GM13976 (cell line): ENCODE data around the gene TLL2.

ENCODE experiments used
- DNase-seq: peaks from one replicate; pipeline ENCODE4 v3.0.0; 2012; ENCODE audit warnings: low spot score
- in situ Hi-C: fragments of 300-500 bp; cut with MboI; formaldehyde crosslinking; loops from one replicate; pipeline ENCODE4 v1.12.0; 2022; ENCODE audit warnings: low sequenced_read_pairs, mixed read lengths, inconsistent platforms; ENCODE audit not compliant: unreplicated experiment
- TF ChIP-seq, protein P1 (sequence below): IDR thresholded peaks from 2 replicates; pipeline ENCODE4 v1.5.1; 2012; ENCODE audit warnings: borderline replicate concordance, mild to moderate bottlenecking; ENCODE audit not compliant: insufficient read depth; ENCODE audit errors: extremely low read depth, missing control alignments, control extremely low read depth

TLL2 gene

DNA sequence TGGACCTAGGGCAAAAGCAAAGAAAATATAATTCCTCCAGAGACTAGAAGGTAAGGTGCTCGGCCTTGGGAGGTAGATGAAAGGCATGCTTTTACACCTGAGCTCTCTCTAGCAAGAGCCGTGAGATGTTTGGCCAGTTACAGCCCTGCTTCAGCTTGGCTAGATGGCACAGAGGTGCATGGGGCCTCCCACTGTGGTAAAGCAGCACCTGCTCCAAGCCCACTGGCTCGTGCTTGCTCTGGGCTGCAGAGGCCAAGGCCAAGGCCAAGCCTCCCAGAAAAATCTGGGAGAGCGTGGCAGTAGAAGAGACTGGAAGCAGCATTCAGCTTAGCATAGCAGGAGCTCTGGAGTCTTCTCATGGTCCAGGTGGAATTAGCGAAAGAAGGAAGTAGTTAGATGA is 123.9 kb downstream of the TLL2 start:
- in situ Hi-C loops: loop anchor here (10.0 to 25.0 kb wide), 2 partner anchors 223 to 635 kb away; no protein-coding TSS in a partner anchor
- no peak for DNase-seq
- TF ChIP-seq, protein P1, sequence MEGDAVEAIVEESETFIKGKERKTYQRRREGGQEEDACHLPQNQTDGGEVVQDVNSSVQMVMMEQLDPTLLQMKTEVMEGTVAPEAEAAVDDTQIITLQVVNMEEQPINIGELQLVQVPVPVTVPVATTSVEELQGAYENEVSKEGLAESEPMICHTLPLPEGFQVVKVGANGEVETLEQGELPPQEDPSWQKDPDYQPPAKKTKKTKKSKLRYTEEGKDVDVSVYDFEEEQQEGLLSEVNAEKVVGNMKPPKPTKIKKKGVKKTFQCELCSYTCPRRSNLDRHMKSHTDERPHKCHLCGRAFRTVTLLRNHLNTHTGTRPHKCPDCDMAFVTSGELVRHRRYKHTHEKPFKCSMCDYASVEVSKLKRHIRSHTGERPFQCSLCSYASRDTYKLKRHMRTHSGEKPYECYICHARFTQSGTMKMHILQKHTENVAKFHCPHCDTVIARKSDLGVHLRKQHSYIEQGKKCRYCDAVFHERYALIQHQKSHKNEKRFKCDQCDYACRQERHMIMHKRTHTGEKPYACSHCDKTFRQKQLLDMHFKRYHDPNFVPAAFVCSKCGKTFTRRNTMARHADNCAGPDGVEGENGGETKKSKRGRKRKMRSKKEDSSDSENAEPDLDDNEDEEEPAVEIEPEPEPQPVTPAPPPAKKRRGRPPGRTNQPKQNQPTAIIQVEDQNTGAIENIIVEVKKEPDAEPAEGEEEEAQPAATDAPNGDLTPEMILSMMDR: no peak

DNA sequence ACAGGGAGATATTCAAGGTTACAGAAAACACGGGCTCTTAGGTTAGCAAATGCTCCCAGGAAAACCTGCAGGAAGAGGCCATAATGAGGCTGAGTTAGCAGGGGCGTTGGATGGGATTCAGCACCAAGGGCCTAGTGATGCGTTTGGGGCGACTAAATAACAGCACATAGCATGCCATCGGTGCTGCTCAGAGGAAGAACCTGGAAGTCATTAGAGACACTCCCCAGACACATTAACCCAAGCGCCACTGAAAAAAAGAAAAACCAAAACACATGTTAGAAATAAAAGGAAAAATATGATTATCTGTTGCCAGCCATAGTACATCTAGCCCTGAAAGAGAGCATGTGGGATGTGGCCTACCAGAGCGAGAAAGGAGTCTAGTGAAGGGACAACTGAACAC is 126.1 kb downstream of the TLL2 start:
- TF ChIP-seq, protein P1: no peak
- in situ Hi-C loops: loop anchor here (25.0 kb wide), 1 partner anchor 225 kb away; no protein-coding TSS in a partner anchor
- DNase-seq: no peak

DNA sequence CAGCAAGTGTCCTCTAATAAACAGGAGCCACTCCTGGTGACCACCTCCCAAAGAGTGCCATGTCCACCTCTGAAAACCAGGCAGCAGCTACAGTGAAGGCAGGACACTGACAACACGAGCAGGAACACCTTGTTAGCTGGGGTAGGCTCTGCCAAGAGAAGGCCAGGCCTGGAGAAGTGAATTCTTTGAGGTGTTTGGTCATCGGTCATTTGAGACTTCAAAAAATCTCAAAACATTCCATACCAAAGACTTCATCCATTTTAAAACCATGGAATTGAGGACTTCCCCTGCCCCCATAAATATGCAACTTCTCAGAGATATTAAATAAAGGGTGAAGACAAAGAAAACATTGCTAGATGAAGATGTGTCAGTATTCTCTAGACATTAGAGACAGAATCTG is 126.6 kb downstream of the TLL2 start:
- in situ Hi-C loops: loop anchor here (25.0 kb wide), 1 partner anchor 225 kb away; no protein-coding TSS in a partner anchor
- no peak for DNase-seq
- TF ChIP-seq, protein P1: no peak

DNA sequence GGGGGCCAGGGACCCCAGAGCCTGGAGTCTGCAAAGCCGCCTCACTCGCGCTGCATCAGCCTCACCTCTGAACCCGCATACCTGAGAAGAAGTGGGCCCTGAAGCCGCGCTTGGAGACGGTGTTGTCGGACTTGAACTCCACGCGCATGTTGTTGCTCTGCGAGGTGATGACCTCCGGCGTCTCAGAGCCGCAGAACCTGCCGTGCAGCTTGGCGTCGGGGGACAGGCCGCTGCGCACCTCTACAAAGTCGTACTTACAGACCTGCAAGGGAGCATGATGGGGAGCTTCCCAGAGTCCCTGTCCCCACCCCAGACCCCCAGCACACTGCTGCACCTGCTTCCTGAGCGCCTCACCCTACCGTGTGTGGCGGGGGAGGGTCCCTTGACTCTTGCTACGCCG is 129.2 kb downstream of the TLL2 start:
- no peak for DNase-seq
- in situ Hi-C loops: loop anchor here (25.0 kb wide), 1 partner anchor 228 kb away; no protein-coding TSS in a partner anchor

DNA sequence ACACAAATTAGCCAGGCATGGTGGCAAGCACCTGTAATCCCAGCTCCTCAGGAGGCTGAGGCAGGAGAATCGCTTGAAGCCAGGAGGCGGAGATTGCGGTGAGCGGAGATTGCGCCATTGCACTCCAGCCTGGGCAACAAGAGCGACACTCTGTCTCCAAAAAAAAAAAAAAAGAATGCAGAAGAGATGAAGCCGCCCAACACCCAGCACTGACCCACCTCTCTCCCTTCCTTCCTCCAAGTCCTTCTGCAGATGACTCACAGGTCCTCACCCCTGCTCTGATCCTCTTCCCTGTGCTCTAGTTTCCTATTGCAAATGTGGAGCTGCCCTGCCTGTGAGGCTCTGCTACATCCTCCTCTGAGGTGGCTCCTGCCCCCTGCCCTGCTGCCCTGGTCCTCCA is 132.9 kb downstream of the TLL2 start:
- DNase-seq: no peak
- in situ Hi-C loops: loop anchor here (25.0 kb wide), 1 partner anchor 231 kb away; no protein-coding TSS in a partner anchor

More for the DNA sequence above, 129.2 kb downstream of the TLL2 start:
- TF ChIP-seq, protein P1: no peak

DNA sequence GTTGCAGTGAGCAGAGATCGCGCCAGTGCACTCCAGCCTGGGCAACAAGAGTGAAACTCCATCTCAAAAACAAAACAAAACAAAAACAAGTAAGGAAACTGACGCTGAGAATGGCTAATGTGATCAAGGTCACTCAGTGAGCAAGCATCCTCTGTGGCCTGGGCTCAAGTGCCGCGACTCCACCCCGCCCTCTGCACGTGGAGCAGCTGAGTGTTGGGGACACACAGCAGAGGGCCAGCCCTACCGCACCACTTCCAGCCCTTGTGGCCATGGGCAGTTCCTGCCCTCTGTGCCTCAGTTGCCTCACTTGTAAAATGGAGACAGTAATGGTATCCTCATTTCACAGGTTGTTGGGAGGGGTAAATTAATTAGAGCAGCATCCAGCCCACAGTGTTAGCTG is 134.0 kb downstream of the TLL2 start:
- TF ChIP-seq, protein P1: no peak
- in situ Hi-C loops: loop anchor here (25.0 kb wide), 1 partner anchor 233 kb away; no protein-coding TSS in a partner anchor
- DNase-seq: no peak

More for the DNA sequence above, 132.9 kb downstream of the TLL2 start:
- TF ChIP-seq, protein P1: no peak
